ENCODE data around the gene CRB3.

The CRB3 gene

DNA sequence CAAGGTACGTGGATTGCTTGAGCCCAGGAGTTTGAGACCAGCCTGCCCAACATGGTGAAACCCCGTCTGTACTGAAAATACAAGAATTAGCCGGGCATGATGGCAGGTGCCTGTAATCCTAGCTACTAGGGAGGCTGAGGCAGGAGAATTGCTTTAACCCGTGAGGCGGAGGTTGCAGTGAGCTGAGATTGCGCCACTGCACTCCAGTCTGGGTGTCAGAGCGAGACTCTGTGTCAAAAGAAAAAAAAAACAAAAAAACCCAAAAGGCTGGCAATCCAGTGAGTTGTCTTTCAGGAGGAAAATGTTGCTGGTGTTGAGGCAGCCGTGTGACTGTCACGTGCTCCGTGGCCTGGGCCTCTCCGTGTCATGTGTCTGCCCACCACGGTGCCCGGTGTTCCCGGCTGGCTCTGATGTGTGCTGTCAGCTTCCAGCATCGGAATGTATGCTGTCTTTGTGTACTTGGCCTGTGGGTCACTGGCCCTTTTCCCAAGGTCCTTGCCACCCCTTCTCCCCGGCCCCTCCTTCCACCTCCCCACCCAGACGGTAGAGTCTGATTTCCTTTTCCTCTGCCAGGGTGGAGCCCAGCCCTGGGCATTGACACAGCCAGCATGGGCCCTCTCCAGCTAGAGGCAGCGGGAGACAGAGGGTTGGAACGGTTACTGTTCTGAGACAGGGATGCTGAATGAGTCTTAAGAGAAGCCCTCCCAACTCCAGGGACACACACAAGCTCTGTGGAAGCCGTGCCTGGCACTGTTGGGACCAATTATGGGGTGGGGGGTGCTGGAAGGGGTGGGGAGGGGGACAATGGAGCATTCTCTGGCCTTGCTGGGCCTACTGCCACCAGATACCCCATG lies 45.3 kb downstream of the CRB3 start:
- Histone ChIP-seq H3K4me3 (ENCODE audit: insufficient read depth, low read length, poor library complexity, severe bottlenecking) (no peak overlapping the region), H3K9me2 (replicated peaks; ENCODE audit: insufficient read depth, low read length) (no peaks in the 10 kb centered on the region), H3K36me3 (ENCODE audit: low read length) (no peaks in the 10 kb centered on the region), H3F3A (ENCODE audit: insufficient read depth) (0 out of 2 replicates have a peak, but pooled peaks cover 5% of the 10 kb centered on the region), H2AFZ (ENCODE audit: low read depth, low read length, severe bottlenecking) (no peak overlapping the region), H3K27ac (ENCODE audit: low read depth, low read length) (no peak overlapping the region), H3K9me3 (ENCODE audit: insufficient read depth, low read length) (no peaks in the 10 kb centered on the region), H3K27me3 (ENCODE audit: low read length) (no peaks in the 10 kb centered on the region), H3K79me2 (ENCODE audit: insufficient read depth, low read length) (no peaks in the 10 kb centered on the region), H4K20me1 (ENCODE audit: low read depth, low read length) (no peaks in the 10 kb centered on the region), H3K4me2 (ENCODE audit: low read depth, low read length, poor library complexity, severe bottlenecking) (no peak overlapping the region), H3K9ac (ENCODE audit: low read length) (no peak overlapping the region)
- no peak for TF ChIP-seq EZH2phosphoT487 (conservative IDR thresholded peaks at IDR 0.05; ENCODE audit: low read length)
- TF ChIP-seq, protein P1, sequence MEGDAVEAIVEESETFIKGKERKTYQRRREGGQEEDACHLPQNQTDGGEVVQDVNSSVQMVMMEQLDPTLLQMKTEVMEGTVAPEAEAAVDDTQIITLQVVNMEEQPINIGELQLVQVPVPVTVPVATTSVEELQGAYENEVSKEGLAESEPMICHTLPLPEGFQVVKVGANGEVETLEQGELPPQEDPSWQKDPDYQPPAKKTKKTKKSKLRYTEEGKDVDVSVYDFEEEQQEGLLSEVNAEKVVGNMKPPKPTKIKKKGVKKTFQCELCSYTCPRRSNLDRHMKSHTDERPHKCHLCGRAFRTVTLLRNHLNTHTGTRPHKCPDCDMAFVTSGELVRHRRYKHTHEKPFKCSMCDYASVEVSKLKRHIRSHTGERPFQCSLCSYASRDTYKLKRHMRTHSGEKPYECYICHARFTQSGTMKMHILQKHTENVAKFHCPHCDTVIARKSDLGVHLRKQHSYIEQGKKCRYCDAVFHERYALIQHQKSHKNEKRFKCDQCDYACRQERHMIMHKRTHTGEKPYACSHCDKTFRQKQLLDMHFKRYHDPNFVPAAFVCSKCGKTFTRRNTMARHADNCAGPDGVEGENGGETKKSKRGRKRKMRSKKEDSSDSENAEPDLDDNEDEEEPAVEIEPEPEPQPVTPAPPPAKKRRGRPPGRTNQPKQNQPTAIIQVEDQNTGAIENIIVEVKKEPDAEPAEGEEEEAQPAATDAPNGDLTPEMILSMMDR (IDR thresholded peaks at IDR 0.05; ENCODE audit: insufficient read depth, low read length, poor library complexity, severe bottlenecking), result no peak

DNA sequence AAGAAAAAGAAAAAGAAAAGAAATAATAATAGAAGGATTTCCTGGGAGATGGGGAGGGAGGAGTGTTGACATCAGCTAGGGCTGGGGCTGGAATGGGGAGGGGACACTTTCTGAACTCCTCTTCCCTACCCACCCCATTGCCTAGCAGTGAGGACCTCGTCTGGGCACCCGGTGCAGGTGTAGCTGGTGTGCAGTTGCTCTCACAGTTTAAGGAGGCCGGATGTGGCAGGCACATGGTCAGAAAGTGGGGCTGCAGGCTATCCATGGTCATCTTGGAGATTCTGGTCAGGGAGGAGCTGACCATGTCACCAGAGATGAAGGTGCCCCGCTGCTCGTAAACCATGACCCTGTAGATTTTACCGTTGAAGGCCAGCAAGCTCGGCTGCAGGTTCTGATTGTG lies 46.5 kb downstream of the CRB3 start:
- Histone ChIP-seq H3K9me2 (replicated peaks; ENCODE audit: insufficient read depth, low read length) (no peaks in the 10 kb centered on the region), H3K27me3 (ENCODE audit: low read length) (no peaks in the 10 kb centered on the region), H3K4me2 (ENCODE audit: low read depth, low read length, poor library complexity, severe bottlenecking) (no peak overlapping the region), H3K36me3 (ENCODE audit: low read length) (no peaks in the 10 kb centered on the region), H2AFZ (ENCODE audit: low read depth, low read length, severe bottlenecking) (no peak overlapping the region), H3K27ac (ENCODE audit: low read depth, low read length) (no peak overlapping the region), H4K20me1 (ENCODE audit: low read depth, low read length) (no peaks in the 10 kb centered on the region), H3F3A (ENCODE audit: insufficient read depth) (0 out of 2 replicates have a peak, but pooled peaks cover 5% of the 10 kb centered on the region), H3K79me2 (ENCODE audit: insufficient read depth, low read length) (no peaks in the 10 kb centered on the region), H3K9ac (ENCODE audit: low read length) (no peak overlapping the region), H3K9me3 (ENCODE audit: insufficient read depth, low read length) (no peaks in the 10 kb centered on the region), H3K4me3 (ENCODE audit: insufficient read depth, low read length, poor library complexity, severe bottlenecking) (no peak overlapping the region)
- TF ChIP-seq, protein P1 (IDR thresholded peaks at IDR 0.05; ENCODE audit: insufficient read depth, low read length, poor library complexity, severe bottlenecking), result no peak
- no peak for TF ChIP-seq EZH2phosphoT487 (conservative IDR thresholded peaks at IDR 0.05; ENCODE audit: low read length)

DNA sequence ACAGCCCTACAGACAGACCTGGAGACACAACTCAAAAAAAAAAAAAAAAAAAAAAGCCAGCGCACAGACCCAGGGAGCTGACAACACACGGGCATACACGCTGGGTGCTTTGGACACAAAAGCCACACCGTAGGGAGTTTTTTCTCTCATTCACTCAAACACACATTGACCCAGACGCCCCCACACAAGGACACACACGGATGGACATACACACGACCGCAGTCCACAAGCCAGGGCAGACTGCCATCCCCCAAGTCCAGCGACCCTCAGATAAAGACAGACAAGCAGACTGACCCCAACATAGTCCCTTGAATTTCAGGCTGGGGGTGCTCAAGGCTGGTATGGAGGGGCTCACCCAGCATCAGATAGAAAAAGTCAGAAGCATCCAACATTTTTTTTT lies 50.0 kb downstream of the CRB3 start:
- H3K9me2 ChIP-seq (replicated peaks; ENCODE audit: insufficient read depth, low read length), result no peaks in the 10 kb centered on the region
- TF ChIP-seq, protein P1 (IDR thresholded peaks at IDR 0.05; ENCODE audit: insufficient read depth, low read length, poor library complexity, severe bottlenecking), result no peak
- TF ChIP-seq EZH2phosphoT487 (conservative IDR thresholded peaks at IDR 0.05; ENCODE audit: low read length), result no peak
- H3K9me3 ChIP-seq (ENCODE audit: insufficient read depth, low read length), result no peaks in the 10 kb centered on the region
- no peaks in the 10 kb centered on the region for H4K20me1 ChIP-seq (ENCODE audit: low read depth, low read length)
- H3K79me2 ChIP-seq (ENCODE audit: insufficient read depth, low read length), result no peaks in the 10 kb centered on the region
- H3K36me3 ChIP-seq (ENCODE audit: low read length), result no peaks in the 10 kb centered on the region
- no peak overlapping the region for H3K4me2 ChIP-seq (ENCODE audit: low read depth, low read length, poor library complexity, severe bottlenecking)
- H3F3A ChIP-seq (ENCODE audit: insufficient read depth), result peaks cover 18% of the 10 kb centered on the region
- H3K4me3 ChIP-seq (ENCODE audit: insufficient read depth, low read length, poor library complexity, severe bottlenecking), result no peak overlapping the region
- H3K9ac ChIP-seq (ENCODE audit: low read length), result no peak overlapping the region
- H2AFZ ChIP-seq (ENCODE audit: low read depth, low read length, severe bottlenecking), result no peak overlapping the region
- H3K27ac ChIP-seq (ENCODE audit: low read depth, low read length), result no peak overlapping the region
- H3K27me3 ChIP-seq (ENCODE audit: low read length), result no peaks in the 10 kb centered on the region
